Measurements from ENCODE around the gene CYB5R4. TPM values are rescaled to one million over a fixed set of nuclear protein-coding genes. Genes with fewer than 3 reads are reported as not detected.
"Not testable (repeated sequence)": the region's sequence is repeated elsewhere in the genome, so short reads cannot be mapped to it uniquely, and the experiment has no call there.

CYB5R4 gene
- polyA plus RNA-seq, 4 donors: 10.0 to 15.4 (median 11.8) TPM

DNA sequence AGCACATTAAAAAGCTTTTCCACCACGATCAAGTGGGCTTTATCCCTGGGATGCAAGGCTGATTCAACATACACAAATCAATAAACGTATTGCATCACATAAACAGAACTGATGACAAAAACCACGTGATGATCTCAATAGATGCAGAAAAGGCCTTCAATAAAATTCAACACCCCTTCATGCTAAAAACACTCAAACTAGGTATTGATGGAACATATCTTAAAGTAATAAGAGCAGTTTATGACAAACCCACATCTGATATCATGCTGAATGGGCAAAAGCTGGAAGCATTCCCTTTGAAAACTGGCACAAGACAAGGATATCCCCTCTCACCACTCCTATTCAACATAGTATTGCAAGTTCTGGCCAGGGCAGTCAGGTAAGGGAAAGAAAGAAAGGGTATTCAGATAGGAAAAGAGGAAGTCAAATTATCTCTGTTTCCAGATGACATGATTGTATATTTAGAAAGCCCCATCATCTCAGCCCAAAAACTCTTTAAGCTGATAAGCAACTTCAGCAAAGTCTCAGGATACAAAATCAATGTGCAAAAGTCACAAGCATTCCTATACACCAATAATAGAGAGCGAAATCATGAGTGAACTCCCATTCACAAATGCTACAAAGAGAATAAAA lies 86.8 kb downstream of the CYB5R4 start:
- H3K4me3 ChIP-seq (ENCODE audit: low read depth in 1 of 3, low read length in 3 of 3); H3K27me3 ChIP-seq (ENCODE audit: control insufficient read depth in 3 of 3, insufficient read depth in 3 of 3, low read length in 3 of 3); H3K27ac ChIP-seq (ENCODE audit: low read depth in 1 of 3, low read length in 2 of 3); H3K4me1 ChIP-seq (ENCODE audit: control insufficient read depth in 3 of 3, insufficient read depth in 2 of 3, low read depth in 1 of 3, low read length in 2 of 3); FAIRE-seq; DNase-seq: not testable (repeated sequence)
- Histone ChIP-seq H3K9me3 (ENCODE audit: control insufficient read depth in 2 of 2, insufficient read depth in 1 of 2, low read depth in 1 of 2, low read length in 1 of 2) (peaks cover 0 to 10% of the 10 kb centered on the region in 2 donors), H3K36me3 (ENCODE audit: control insufficient read depth in 3 of 3, insufficient read depth in 2 of 3, low read depth in 1 of 3, low read length in 3 of 3) (peaks cover 2 to 12% (median 4%) of the 10 kb centered on the region in 3 donors)
- WGBS, 3 donors: 96 to 97% (median 97%) methylated on average over 4 of the region's 4 CpGs

DNA sequence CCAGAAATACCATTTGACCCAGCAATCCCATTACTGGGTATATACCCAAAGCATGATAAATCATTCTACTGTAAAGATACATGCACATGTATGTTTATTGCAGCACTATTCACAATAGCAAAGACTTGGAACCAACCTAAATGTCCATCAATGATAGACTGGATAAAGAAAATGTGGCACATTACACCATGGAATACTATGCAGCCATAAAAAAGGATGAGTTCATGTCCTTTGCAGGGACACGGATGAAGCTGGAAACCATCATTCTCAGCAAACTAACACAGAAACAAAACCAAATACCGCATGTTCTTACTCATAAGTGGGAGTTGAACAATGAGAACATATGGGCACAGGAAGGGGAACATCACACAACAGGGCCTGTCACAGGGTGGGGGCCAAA lies 88.5 kb downstream of the CYB5R4 start:
- H3K4me3 ChIP-seq (ENCODE audit: low read depth in 1 of 3, low read length in 3 of 3); FAIRE-seq; H3K36me3 ChIP-seq (ENCODE audit: control insufficient read depth in 3 of 3, insufficient read depth in 2 of 3, low read depth in 1 of 3, low read length in 3 of 3); H3K4me1 ChIP-seq (ENCODE audit: control insufficient read depth in 3 of 3, insufficient read depth in 2 of 3, low read depth in 1 of 3, low read length in 2 of 3); H3K27me3 ChIP-seq (ENCODE audit: control insufficient read depth in 3 of 3, insufficient read depth in 3 of 3, low read length in 3 of 3); DNase-seq; H3K9me3 ChIP-seq (ENCODE audit: control insufficient read depth in 2 of 2, insufficient read depth in 1 of 2, low read depth in 1 of 2, low read length in 1 of 2); H3K27ac ChIP-seq (ENCODE audit: low read depth in 1 of 3, low read length in 2 of 3): not testable (repeated sequence)
- 97 to 100% (median 98%) methylated on average over 2 of the region's 2 CpGs for WGBS, 3 donors

DNA sequence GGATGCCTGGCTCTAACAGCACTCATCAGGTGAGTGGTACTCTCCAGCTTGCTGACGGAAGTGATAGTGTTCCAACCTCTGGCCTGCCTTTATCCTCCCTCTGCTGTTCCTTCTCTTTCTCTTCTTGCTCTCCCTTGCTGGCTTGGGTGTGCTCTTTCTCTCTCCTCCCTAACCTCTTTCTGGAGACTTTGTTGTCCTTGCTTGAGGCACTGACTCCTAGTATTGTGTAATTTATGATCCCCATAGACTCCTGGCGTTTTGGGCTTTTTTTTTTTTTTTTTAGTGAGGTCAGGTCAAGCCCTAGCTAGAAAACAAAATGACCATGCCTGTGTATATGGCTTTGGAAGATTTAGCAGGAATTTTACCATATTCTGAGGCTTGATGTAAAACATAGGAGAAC lies 89.4 kb downstream of the CYB5R4 start:
- WGBS, 3 donors: 55 to 72% (median 70%) methylated on average over 2 of the region's 2 CpGs
- Histone ChIP-seq H3K27me3 (ENCODE audit: control insufficient read depth in 3 of 3, insufficient read depth in 3 of 3, low read length in 3 of 3) (no peaks in the 10 kb centered on the region), H3K9me3 (ENCODE audit: control insufficient read depth in 2 of 2, insufficient read depth in 1 of 2, low read depth in 1 of 2, low read length in 1 of 2) (peaks cover 0 to 4% of the 10 kb centered on the region in 2 donors), H3K4me3 (ENCODE audit: low read depth in 1 of 3, low read length in 3 of 3) (no peak overlapping the region), H3K36me3 (ENCODE audit: control insufficient read depth in 3 of 3, insufficient read depth in 2 of 3, low read depth in 1 of 3, low read length in 3 of 3) (no peaks in the 10 kb centered on the region), H3K4me1 (ENCODE audit: control insufficient read depth in 3 of 3, insufficient read depth in 2 of 3, low read depth in 1 of 3, low read length in 2 of 3) (no peaks in the 10 kb centered on the region), H3K27ac (ENCODE audit: low read depth in 1 of 3, low read length in 2 of 3) (no peak overlapping the region)
- FAIRE-seq (no peak), DNase-seq (no peak)

DNA sequence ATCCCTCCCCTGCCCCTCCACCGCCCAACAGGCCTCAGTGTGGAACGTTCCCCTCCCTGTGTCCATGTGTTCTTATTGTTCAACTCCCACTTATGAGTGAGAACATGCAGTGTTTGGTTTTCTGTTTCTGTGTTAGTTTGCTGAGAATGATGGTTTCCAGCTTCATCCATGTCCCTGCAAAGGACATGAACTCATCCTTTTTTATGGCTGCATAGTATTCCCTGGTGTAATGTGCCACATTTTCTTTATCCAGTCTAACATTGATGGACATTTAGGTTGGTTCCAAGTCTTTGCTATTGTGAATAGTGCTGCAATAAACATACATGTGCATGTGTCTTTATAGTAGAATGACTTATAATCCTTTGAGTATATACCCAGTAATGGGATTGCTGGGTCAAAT lies 91.9 kb downstream of the CYB5R4 start:
- FAIRE-seq; H3K36me3 ChIP-seq (ENCODE audit: control insufficient read depth in 3 of 3, insufficient read depth in 2 of 3, low read depth in 1 of 3, low read length in 3 of 3); DNase-seq; H3K4me1 ChIP-seq (ENCODE audit: control insufficient read depth in 3 of 3, insufficient read depth in 2 of 3, low read depth in 1 of 3, low read length in 2 of 3); H3K27me3 ChIP-seq (ENCODE audit: control insufficient read depth in 3 of 3, insufficient read depth in 3 of 3, low read length in 3 of 3); H3K27ac ChIP-seq (ENCODE audit: low read depth in 1 of 3, low read length in 2 of 3); H3K4me3 ChIP-seq (ENCODE audit: low read depth in 1 of 3, low read length in 3 of 3); H3K9me3 ChIP-seq (ENCODE audit: control insufficient read depth in 2 of 2, insufficient read depth in 1 of 2, low read depth in 1 of 2, low read length in 1 of 2): not testable (repeated sequence)
- 95 to 97% (median 96%) methylated on average over 2 of the region's 2 CpGs for WGBS, 3 donors

DNA sequence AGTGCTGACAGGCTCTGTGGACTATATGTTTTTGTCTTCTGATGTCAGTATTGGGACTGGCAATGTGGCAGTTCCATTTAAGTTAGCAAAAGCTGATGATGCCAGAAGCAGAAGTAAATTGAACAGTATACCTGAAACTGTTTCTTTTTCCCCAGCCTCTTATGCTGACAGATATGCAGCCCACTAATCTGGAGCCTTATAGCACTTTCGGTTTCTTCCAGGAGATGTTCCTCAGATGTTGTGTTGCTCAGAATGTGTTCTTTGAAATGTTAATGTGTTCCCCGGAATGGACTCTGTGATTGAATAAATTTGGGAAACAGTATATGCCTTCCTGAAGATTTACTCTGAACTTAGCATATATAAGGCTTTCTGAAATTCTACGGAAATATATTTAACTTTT lies 93.3 kb downstream of the CYB5R4 start:
- Histone ChIP-seq H3K9me3 (ENCODE audit: control insufficient read depth in 2 of 2, insufficient read depth in 1 of 2, low read depth in 1 of 2, low read length in 1 of 2) (no peaks in the 10 kb centered on the region), H3K4me1 (ENCODE audit: control insufficient read depth in 3 of 3, insufficient read depth in 2 of 3, low read depth in 1 of 3, low read length in 2 of 3) (no peaks in the 10 kb centered on the region), H3K4me3 (ENCODE audit: low read depth in 1 of 3, low read length in 3 of 3) (no peak overlapping the region), H3K36me3 (ENCODE audit: control insufficient read depth in 3 of 3, insufficient read depth in 2 of 3, low read depth in 1 of 3, low read length in 3 of 3) (peaks cover 0 to 5% (median 3%) of the 10 kb centered on the region in 3 donors), H3K27me3 (ENCODE audit: control insufficient read depth in 3 of 3, insufficient read depth in 3 of 3, low read length in 3 of 3) (no peaks in the 10 kb centered on the region), H3K27ac (ENCODE audit: low read depth in 1 of 3, low read length in 2 of 3) (no peak overlapping the region)
- WGBS, 3 donors: 72 to 82% (median 80%) methylated on average over 3 of the region's 3 CpGs
- no peak for DNase-seq
- no peak for FAIRE-seq

DNA sequence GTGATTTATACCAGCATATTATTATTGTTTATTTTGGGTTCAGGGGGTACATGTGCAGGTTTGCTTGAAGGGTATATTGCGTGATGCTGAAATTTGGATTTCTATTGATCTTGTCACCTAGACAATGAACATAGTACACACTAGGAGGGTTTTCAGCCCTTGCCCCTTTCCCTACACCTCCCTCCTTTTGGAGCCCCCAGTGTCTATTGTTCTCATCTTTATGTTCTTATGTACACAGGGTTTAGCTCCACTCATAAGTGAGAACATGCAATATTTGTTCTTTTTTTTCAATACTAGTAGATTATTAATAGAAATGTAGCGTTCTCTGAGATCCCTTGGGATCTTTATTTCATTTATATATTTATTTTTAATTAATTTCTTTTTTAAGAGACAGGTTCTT lies 94.9 kb downstream of the CYB5R4 start:
- Histone ChIP-seq H3K27ac (ENCODE audit: low read depth in 1 of 3, low read length in 2 of 3) (no peak overlapping the region), H3K4me3 (ENCODE audit: low read depth in 1 of 3, low read length in 3 of 3) (no peak overlapping the region), H3K9me3 (ENCODE audit: control insufficient read depth in 2 of 2, insufficient read depth in 1 of 2, low read depth in 1 of 2, low read length in 1 of 2) (no peaks in the 10 kb centered on the region), H3K36me3 (ENCODE audit: control insufficient read depth in 3 of 3, insufficient read depth in 2 of 3, low read depth in 1 of 3, low read length in 3 of 3) (peaks cover 2 to 5% (median 3%) of the 10 kb centered on the region in 3 donors), H3K27me3 (ENCODE audit: control insufficient read depth in 3 of 3, insufficient read depth in 3 of 3, low read length in 3 of 3) (no peaks in the 10 kb centered on the region), H3K4me1 (ENCODE audit: control insufficient read depth in 3 of 3, insufficient read depth in 2 of 3, low read depth in 1 of 3, low read length in 2 of 3) (no peaks in the 10 kb centered on the region)
- no peak for DNase-seq
- no peak for FAIRE-seq
- 87 to 93% (median 92%) methylated on average over 2 of the region's 2 CpGs for WGBS, 3 donors

DNA sequence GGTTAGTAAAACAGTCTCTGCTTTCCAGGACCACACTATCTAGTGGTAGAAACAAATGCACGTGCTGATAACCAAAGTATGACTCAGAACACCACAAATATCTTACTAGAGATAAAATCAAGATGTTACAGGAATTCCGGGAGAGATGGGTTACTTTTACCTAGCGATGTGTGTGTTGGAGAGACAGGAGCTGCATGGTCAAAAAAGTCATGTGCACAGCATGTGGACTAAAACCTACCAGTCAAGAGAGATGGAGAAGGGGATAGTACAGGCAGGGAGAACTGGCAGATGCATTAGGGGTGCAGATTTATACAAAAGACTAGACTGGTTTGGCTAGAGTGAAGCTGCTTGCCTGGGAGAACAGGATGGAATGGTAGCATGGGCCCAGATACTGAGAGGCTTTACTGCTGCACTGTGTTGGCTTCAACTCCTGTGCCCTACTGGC lies 98.8 kb downstream of the CYB5R4 start:
- Histone ChIP-seq H3K36me3 (ENCODE audit: control insufficient read depth in 3 of 3, insufficient read depth in 2 of 3, low read depth in 1 of 3, low read length in 3 of 3) (peaks cover 3 to 11% (median 6%) of the 10 kb centered on the region in 3 donors), H3K4me3 (ENCODE audit: low read depth in 1 of 3, low read length in 3 of 3) (no peak overlapping the region), H3K4me1 (ENCODE audit: control insufficient read depth in 3 of 3, insufficient read depth in 2 of 3, low read depth in 1 of 3, low read length in 2 of 3) (no peaks in the 10 kb centered on the region), H3K9me3 (ENCODE audit: control insufficient read depth in 2 of 2, insufficient read depth in 1 of 2, low read depth in 1 of 2, low read length in 1 of 2) (peaks cover 0 to 2% of the 10 kb centered on the region in 2 donors), H3K27ac (ENCODE audit: low read depth in 1 of 3, low read length in 2 of 3) (no peak overlapping the region), H3K27me3 (ENCODE audit: control insufficient read depth in 3 of 3, insufficient read depth in 3 of 3, low read length in 3 of 3) (no peaks in the 10 kb centered on the region)
- FAIRE-seq: no peak
- no peak for DNase-seq
- 65 to 75% (median 73%) methylated on average over 3 of the region's 3 CpGs for WGBS, 3 donors

DNA sequence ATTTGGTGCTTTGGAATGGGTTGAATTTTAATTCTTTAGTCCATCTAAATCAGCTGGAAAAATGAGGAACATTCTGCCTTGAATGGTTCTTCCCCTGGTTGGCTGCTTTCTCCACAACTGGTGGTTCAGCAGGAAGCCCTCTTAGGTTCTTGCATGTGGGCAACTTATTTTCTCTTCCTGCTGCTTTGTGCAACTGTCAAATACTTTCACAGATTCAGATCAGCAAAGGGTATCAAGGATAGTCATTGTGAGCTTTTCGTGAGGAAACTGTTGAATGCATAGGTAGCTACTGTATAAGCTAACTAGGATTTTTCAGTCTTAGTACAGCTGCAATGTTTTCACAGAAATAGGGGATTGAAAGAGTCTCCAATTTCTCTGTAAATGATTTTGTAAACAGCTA lies 101.2 kb downstream of the CYB5R4 start:
- no peaks in the 10 kb centered on the region for H3K27me3 ChIP-seq (ENCODE audit: control insufficient read depth in 3 of 3, insufficient read depth in 3 of 3, low read length in 3 of 3)
- FAIRE-seq: no peak

DNA sequence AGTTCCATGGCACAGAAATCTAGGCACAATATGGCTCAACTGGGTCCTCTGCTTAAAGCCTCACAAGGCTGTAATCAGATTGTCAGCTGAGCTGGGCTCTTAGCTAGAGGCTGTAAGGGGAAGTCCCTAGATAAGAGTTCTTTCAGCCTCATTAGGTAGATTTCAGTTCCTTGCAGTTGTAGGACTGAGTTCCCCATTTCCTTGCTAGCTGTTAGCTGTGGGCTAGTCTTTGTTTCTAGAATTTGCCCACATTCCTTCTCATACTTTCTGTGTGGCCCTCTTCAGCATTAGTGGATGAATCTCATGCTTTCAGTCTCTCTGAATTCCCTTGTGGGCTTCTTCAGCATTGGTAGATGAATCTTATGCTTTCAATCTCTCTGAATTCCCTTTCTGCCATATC lies 103.1 kb downstream of the CYB5R4 start:
- no peaks in the 10 kb centered on the region for H3K4me1 ChIP-seq (ENCODE audit: control insufficient read depth in 3 of 3, insufficient read depth in 2 of 3, low read depth in 1 of 3, low read length in 2 of 3)

More for the DNA sequence above, 101.2 kb downstream of the CYB5R4 start:
- H3K9me3 ChIP-seq (ENCODE audit: control insufficient read depth in 2 of 2, insufficient read depth in 1 of 2, low read depth in 1 of 2, low read length in 1 of 2): peaks cover 0 to 12% of the 10 kb centered on the region in 2 donors
- H3K27ac ChIP-seq (ENCODE audit: low read depth in 1 of 3, low read length in 2 of 3): no peak overlapping the region
- no peak overlapping the region for H3K4me3 ChIP-seq (ENCODE audit: low read depth in 1 of 3, low read length in 3 of 3)
- H3K36me3 ChIP-seq (ENCODE audit: control insufficient read depth in 3 of 3, insufficient read depth in 2 of 3, low read depth in 1 of 3, low read length in 3 of 3): peaks cover 5 to 10% (median 6%) of the 10 kb centered on the region in 3 donors
- DNase-seq: no peak
- no peaks in the 10 kb centered on the region for H3K4me1 ChIP-seq (ENCODE audit: control insufficient read depth in 3 of 3, insufficient read depth in 2 of 3, low read depth in 1 of 3, low read length in 2 of 3)
- 80 to 91% (median 84%) methylated on average over 1 of the region's 1 CpG for WGBS, 3 donors

More for the DNA sequence above, 103.1 kb downstream of the CYB5R4 start:
- Histone ChIP-seq H3K27me3 (ENCODE audit: control insufficient read depth in 3 of 3, insufficient read depth in 3 of 3, low read length in 3 of 3) (no peaks in the 10 kb centered on the region), H3K4me3 (ENCODE audit: low read depth in 1 of 3, low read length in 3 of 3) (no peak overlapping the region), H3K27ac (ENCODE audit: low read depth in 1 of 3, low read length in 2 of 3) (no peak overlapping the region), H3K9me3 (ENCODE audit: control insufficient read depth in 2 of 2, insufficient read depth in 1 of 2, low read depth in 1 of 2, low read length in 1 of 2) (peaks cover 0 to 16% of the 10 kb centered on the region in 2 donors), H3K36me3 (ENCODE audit: control insufficient read depth in 3 of 3, insufficient read depth in 2 of 3, low read depth in 1 of 3, low read length in 3 of 3) (peaks cover 2 to 10% (median 6%) of the 10 kb centered on the region in 3 donors)
- DNase-seq: no peak
- no peak for FAIRE-seq
